Liver (tissue), 9 donors: ENCODE results near the gene FAM78A. TPM values are rescaled to one million over a fixed set of nuclear protein-coding genes. Genes with fewer than 3 reads are reported as not detected.

Experiments used
- DNase-seq: peaks from one replicate; pipeline ENCODE4 v3.0.0-alpha.2; 2017; ENCODE audit warnings: low spot score
- H3K27ac ChIP-seq, 2 donors: one replicate each; pipeline ENCODE4 v1.7.0; 2013; ENCODE audit warnings: inconsistent platforms in 2 of 2, low read length in 2 of 2, control low read depth in 1 of 2, low read depth in 1 of 2, mild to moderate bottlenecking in 1 of 2
- H3K27me3 ChIP-seq, 4 donors: one replicate each; pipeline versions ENCODE4 v1.6.1 to v1.7.0; 2013; ENCODE audit warnings: low read length in 3 of 4, inconsistent platforms in 1 of 4, mild to moderate bottlenecking in 1 of 4, moderate library complexity in 1 of 4; ENCODE audit not compliant: control insufficient read depth in 4 of 4, insufficient read depth in 4 of 4
- H3K36me3 ChIP-seq, 4 donors: one replicate each; pipeline versions ENCODE4 v1.6.1 to v1.7.0; 2013; ENCODE audit warnings: low read length in 3 of 4, mild to moderate bottlenecking in 3 of 4, low read depth in 1 of 4, moderate library complexity in 1 of 4; ENCODE audit not compliant: control insufficient read depth in 4 of 4, insufficient read depth in 3 of 4
- H3K4me1 ChIP-seq, 4 donors: one replicate each; pipeline versions ENCODE4 v1.6.1 to v1.7.0; 2013; ENCODE audit warnings: low read length in 3 of 4, mild to moderate bottlenecking in 3 of 4, moderate library complexity in 1 of 4; ENCODE audit not compliant: control insufficient read depth in 4 of 4, insufficient read depth in 4 of 4
- H3K4me3 ChIP-seq, 3 donors: one replicate each; pipeline versions ENCODE4 v1.6.1 to v1.7.0; 2013; ENCODE audit warnings: low read length in 3 of 3, control low read depth in 1 of 3, low read depth in 1 of 3, mild to moderate bottlenecking in 1 of 3
- H3K9ac ChIP-seq, 2 donors: one replicate each; pipeline ENCODE4 v1.7.0; 2013; ENCODE audit warnings: low read length in 2 of 2, mild to moderate bottlenecking in 2 of 2, moderate library complexity in 2 of 2, control low read depth in 1 of 2, low read depth in 1 of 2
- H3K9me3 ChIP-seq, 4 donors: one replicate each; pipeline versions ENCODE4 v1.6.1 to v1.7.0; 2013; ENCODE audit warnings: low read length in 3 of 4; ENCODE audit not compliant: control insufficient read depth in 4 of 4
- ATF3 ChIP-seq: IDR thresholded peaks from 2 replicates; pipeline ENCODE4 v1.6.1; 2016; ENCODE audit warnings: antibody characterized with exemption
- CTCF ChIP-seq: fragments of 150-350 bp; IDR thresholded peaks from 2 replicates; pipeline ENCODE4 v1.5.1; 2017; ENCODE audit warnings: improper control_type of control experiment, low read depth, low read length; ENCODE audit not compliant: missing input control
- FOXA1 ChIP-seq: IDR thresholded peaks from 2 replicates; pipeline ENCODE4 v1.6.1; 2016; ENCODE audit warnings: antibody characterized with exemption
- GABPA ChIP-seq, 2 donors: IDR thresholded peaks in 1 of 2; conservative IDR thresholded peaks in 1 of 2; 2 replicates each; pipeline ENCODE4 v1.6.1; 2016; ENCODE audit warnings: antibody characterized with exemption in 2 of 2, mild to moderate bottlenecking in 1 of 2, moderate library complexity in 1 of 2
- HNF4G ChIP-seq: IDR thresholded peaks from 2 replicates; pipeline ENCODE4 v1.6.1; 2016; ENCODE audit warnings: antibody characterized with exemption
- JUND ChIP-seq, 2 donors: IDR thresholded peaks; 2 replicates each; pipeline ENCODE4 v1.6.1; 2016; ENCODE audit warnings: antibody characterized with exemption in 2 of 2
- NR2F2 ChIP-seq: IDR thresholded peaks from 2 replicates; pipeline ENCODE4 v1.6.1; 2016; ENCODE audit warnings: antibody characterized with exemption
- RAD21 ChIP-seq, 2 donors: IDR thresholded peaks; 2 replicates each; pipeline ENCODE4 v1.6.1; 2016; ENCODE audit warnings: antibody characterized with exemption in 2 of 2, mild to moderate bottlenecking in 2 of 2
- RXRA ChIP-seq, 2 donors: IDR thresholded peaks; 2 replicates each; pipeline ENCODE4 v1.6.1; 2017 to 2018; ENCODE audit warnings: antibody characterized with exemption in 2 of 2, mild to moderate bottlenecking in 1 of 2
- SP1 ChIP-seq: IDR thresholded peaks from 2 replicates; pipeline ENCODE4 v1.6.1; 2018; ENCODE audit warnings: antibody characterized with exemption, mild to moderate bottlenecking
- TAF1 ChIP-seq: conservative IDR thresholded peaks from 2 replicates; pipeline ENCODE4 v1.6.1; 2016; ENCODE audit warnings: antibody characterized with exemption, mild to moderate bottlenecking
- YY1 ChIP-seq: IDR thresholded peaks from 2 replicates; pipeline ENCODE4 v1.6.1; 2016; ENCODE audit warnings: antibody characterized with exemption, mild to moderate bottlenecking
- WGBS: extraction: QIAGEN DNeasy Blood & Tissue Kit; methylation state at CpG from one replicate; pipeline ENCODE4 v1.1.7; 2013; 5-methylcytosine and 5-hydroxymethylcytosine counted together
- polyA plus RNA-seq, 2 donors: library from polyadenylated mRNA; stranded (reverse) in 1 of 2; unstranded in 1 of 2; fragments of 200-250 nt in 1 of 2; fragments of >200 nt in 1 of 2; fragmentation: Nextera tagmentation in 1 of 2; extraction: Ambion mirVana in 1 of 2; gene quantifications; one replicate each; pipeline versions ENCODE4 v1.2.1 to v1.2.3, GENCODE V29; 2013 to 2015
- total RNA-seq, 2 donors: library from RNA; depleted of rRNA; stranded (reverse); fragments of >200 nt; gene quantifications; one replicate each; pipeline ENCODE4 v1.2.3, GENCODE V29; 2014
- donor health status: healthy.
- donor health status: healthy.
- donor health status: healthy.
- donor health status: healthy.
- donor health status: healthy.

Gene FAM78A
- total and polyA plus RNA-seq, 4 donors: 0.25 to 6.6 (median 1.7) TPM

GRCh38 chr9:131222460-131222859 lies 53.9 kb downstream of the FAM78A start:
- peaks cover 2 to 18% (median 9%) of the 10 kb centered on the region in 4 donors for H3K36me3 ChIP-seq

GRCh38 chr9:131220485-131220884 lies 55.8 kb downstream of the FAM78A start:
- Histone ChIP-seq H3K4me3 (no peak overlapping the region), H3K9me3 (no peaks in the 10 kb centered on the region), H3K27me3 (no peaks in the 10 kb centered on the region), H3K36me3 (peaks cover 2 to 23% (median 13%) of the 10 kb centered on the region in 4 donors), H3K4me1 (no peaks in the 10 kb centered on the region), H3K9ac (no peak overlapping the region), H3K27ac (no peak overlapping the region)
- DNase-seq: no peak
- 88% methylated on average over 2 of the region's 2 CpGs for WGBS
- no peak for TF ChIP-seq RXRA (IDR thresholded peaks at IDR 0.05)

More at GRCh38 chr9:131222460-131222859, 53.9 kb downstream of the FAM78A start:
- TF ChIP-seq GABPA (IDR thresholded peaks at IDR 0.05 in 1 of 2, conservative IDR thresholded peaks at IDR 0.05 in 1 of 2) (no peak), CTCF (no peak), YY1 (no peak), NR2F2 (no peak), ATF3 (no peak), RAD21 (IDR thresholded peaks at IDR 0.05) (no peak), FOXA1 (no peak), HNF4G (no peak), TAF1 (no peak)
- Histone ChIP-seq H3K9me3 (no peaks in the 10 kb centered on the region), H3K27ac (no peak overlapping the region), H3K4me3 (no peak overlapping the region), H3K27me3 (no peaks in the 10 kb centered on the region), H3K9ac (no peak overlapping the region), H3K4me1 (peaks cover 0 to 7% (median 7%) of the 10 kb centered on the region in 4 donors)
- 95% methylated on average over 6 of the region's 6 CpGs for WGBS
- DNase-seq: no peak

GRCh38 chr9:131218370-131218769 lies 57.9 kb downstream of the FAM78A start:
- H3K9ac ChIP-seq: no peak overlapping the region
- H3K4me3 ChIP-seq: no peak overlapping the region
- DNase-seq: no peak
- no peak overlapping the region for H3K27ac ChIP-seq
- no peak for TF ChIP-seq SP1
- TF ChIP-seq ATF3: no peak
- TF ChIP-seq RAD21 (IDR thresholded peaks at IDR 0.05): no peak
- TF ChIP-seq HNF4G: no peak
- no peak for TF ChIP-seq YY1
- no peak for TF ChIP-seq JUND (IDR thresholded peaks at IDR 0.05)
- no peak for TF ChIP-seq CTCF
- TF ChIP-seq GABPA (IDR thresholded peaks at IDR 0.05 in 1 of 2, conservative IDR thresholded peaks at IDR 0.05 in 1 of 2): no peak
- H3K36me3 ChIP-seq: peaks cover 2 to 27% (median 15%) of the 10 kb centered on the region in 4 donors
- H3K27me3 ChIP-seq: no peaks in the 10 kb centered on the region
- 84% methylated on average over 5 of the region's 5 CpGs for WGBS
- H3K4me1 ChIP-seq: no peaks in the 10 kb centered on the region
- no peaks in the 10 kb centered on the region for H3K9me3 ChIP-seq
